Smooth muscle cell (in vitro differentiated cells): ENCODE results near the gene ATP10D. TPM values are rescaled to one million over a fixed set of nuclear protein-coding genes. Genes with fewer than 3 reads are reported as not detected.

Source experiments
- DNase-seq: peaks from one replicate; lab custom pipeline; 2025; ENCODE audit not compliant: unreplicated experiment; lab: John Stamatoyannopoulos, UW
- H2AFZ ChIP-seq: fragments of 200-600 bp; sonication (generic); 2 replicates; pipeline ENCODE4 v1.6.0; 2016; ENCODE audit warnings: antibody characterized with exemption, low read depth, mild to moderate bottlenecking
- H3F3A ChIP-seq: fragments of 200-600 bp; sonication (generic); 2 replicates; pipeline ENCODE4 v1.6.0; 2017; ENCODE audit warnings: antibody characterized with exemption, low read depth
- H3K27ac ChIP-seq: fragments of 200-600 bp; sonication (generic); 2 replicates; pipeline ENCODE4 v1.5.1; 2016; ENCODE audit warnings: low read depth, mild to moderate bottlenecking
- H3K27me3 ChIP-seq: fragments of 200-600 bp; sonication (generic); 2 replicates; pipeline ENCODE4 v1.6.1; 2016; ENCODE audit warnings: low read depth, mild to moderate bottlenecking
- H3K36me3 ChIP-seq: fragments of 200-600 bp; sonication (generic); 2 replicates; pipeline ENCODE4 v1.5.1; 2016; ENCODE audit warnings: low read depth
- H3K4me1 ChIP-seq: fragments of 200-600 bp; sonication (generic); 2 replicates; pipeline ENCODE4 v1.5.1; 2016; ENCODE audit warnings: low read depth
- H3K4me2 ChIP-seq: fragments of 200-600 bp; sonication (generic); 2 replicates; pipeline ENCODE4 v1.6.0; 2016; ENCODE audit warnings: mild to moderate bottlenecking
- H3K4me3 ChIP-seq: fragments of 200-600 bp; sonication (generic); 2 replicates; pipeline ENCODE4 v1.5.1; 2016; ENCODE audit warnings: mild to moderate bottlenecking
- H3K79me2 ChIP-seq: fragments of 200-600 bp; sonication (generic); 2 replicates; pipeline ENCODE4 v1.6.0; 2016; ENCODE audit warnings: low read depth, mild to moderate bottlenecking
- H3K9ac ChIP-seq: fragments of 200-600 bp; sonication (generic); 2 replicates; pipeline ENCODE4 v1.6.0; 2016; ENCODE audit warnings: low read depth
- H3K9me3 ChIP-seq: fragments of 200-600 bp; sonication (generic); replicated peaks from 2 replicates; pipeline ENCODE4 v1.5.1; 2016; ENCODE audit warnings: low read depth
- H4K20me1 ChIP-seq: fragments of 200-600 bp; sonication (generic); 2 replicates; pipeline ENCODE4 v1.6.0; 2016; ENCODE audit warnings: low read depth
- CTCF ChIP-seq: fragments of 200-600 bp; sonication (generic); IDR thresholded peaks from 2 replicates; pipeline ENCODE4 v1.5.1; 2017; ENCODE audit warnings: borderline replicate concordance, mild to moderate bottlenecking, antibody characterized with exemption; ENCODE audit not compliant: insufficient read depth, poor library complexity, severe bottlenecking
- WGBS: methylation state at CpG from one replicate; pipeline ENCODE4 v1.1.7; 2016; ENCODE audit warnings: low lambda C conversion rate; 5-methylcytosine and 5-hydroxymethylcytosine counted together
- polyA plus RNA-seq: library from polyadenylated mRNA; unstranded; fragments of >200 nt; fragmentation: Nextera tagmentation; extraction: Ambion mirVana; gene quantifications from 2 replicates; pipeline ENCODE4 v1.2.1, GENCODE V29; 2016
- total RNA-seq: library from RNA; depleted of rRNA; stranded (reverse); fragments of >200 nt; gene quantifications from 2 replicates; pipeline ENCODE4 v1.2.3, GENCODE V29; 2014

Gene ATP10D
- total and polyA plus RNA-seq, 2 experiments from 2014 or later, result 8.6 to 28.4 TPM

GRCh38 chr4:47561331-47561730 lies 76.3 kb downstream of the ATP10D start:
- Histone ChIP-seq H3K79me2 (no peaks in the 10 kb centered on the region), H3K4me2 (no peak overlapping the region), H2AFZ (no peak overlapping the region), H3K36me3 (no peaks in the 10 kb centered on the region), H3K27ac (no peak overlapping the region), H4K20me1 (no peaks in the 10 kb centered on the region), H3K27me3 (no peaks in the 10 kb centered on the region), H3K4me3 (no peak overlapping the region), H3F3A (no peaks in the 10 kb centered on the region), H3K4me1 (no peaks in the 10 kb centered on the region), H3K9ac (no peak overlapping the region), H3K9me3 (no peaks in the 10 kb centered on the region)
- WGBS, result 83% methylated on average over 1 of the region's 1 CpG
- DNase-seq, result no peak
- no peak for TF ChIP-seq CTCF

- H3K4me1 ChIP-seq, result no peaks in the 10 kb centered on the region
- H3K9ac ChIP-seq, result no peak overlapping the region
- no peaks in the 10 kb centered on the region for H3K9me3 ChIP-seq
- peak overlapping the region; percentile 11 for H3K27ac ChIP-seq
- no peaks in the 10 kb centered on the region for H4K20me1 ChIP-seq
- DNase-seq, result no peak
- no peak for TF ChIP-seq CTCF
- H3F3A ChIP-seq, result no peaks in the 10 kb centered on the region
- no peaks in the 10 kb centered on the region for H3K36me3 ChIP-seq
- H3K4me3 ChIP-seq, result no peak overlapping the region
- WGBS, result 52% methylated on average over 3 of the region's 3 CpGs
- no peaks in the 10 kb centered on the region for H3K27me3 ChIP-seq
- no peak overlapping the region for H3K4me2 ChIP-seq
- H3K79me2 ChIP-seq, result no peaks in the 10 kb centered on the region
- H2AFZ ChIP-seq, result no peak overlapping the region
Measured at GRCh38 chr4:47562297-47562696, 77.2 kb downstream of the ATP10D start.

- 87% methylated on average over 2 of the region's 2 CpGs for WGBS
- Histone ChIP-seq H3K9me3 (no peaks in the 10 kb centered on the region), H3K27me3 (no peaks in the 10 kb centered on the region), H3K4me3 (no peak overlapping the region), H3F3A (no peaks in the 10 kb centered on the region), H3K9ac (no peak overlapping the region), H3K4me1 (no peaks in the 10 kb centered on the region), H3K4me2 (no peak overlapping the region), H3K27ac (no peak overlapping the region), H3K36me3 (no peaks in the 10 kb centered on the region), H4K20me1 (no peaks in the 10 kb centered on the region), H3K79me2 (no peaks in the 10 kb centered on the region), H2AFZ (no peak overlapping the region)
- TF ChIP-seq CTCF, result no peak
- DNase-seq, result no peak
Measured at GRCh38 chr4:47566566-47566965, 81.5 kb downstream of the ATP10D start.

- H3K4me3 ChIP-seq, result no peak overlapping the region
- TF ChIP-seq CTCF, result no peak
- no peak for DNase-seq
- H2AFZ ChIP-seq, result no peak overlapping the region
- no peak overlapping the region for H3K4me2 ChIP-seq
- H4K20me1 ChIP-seq, result no peaks in the 10 kb centered on the region
- no peaks in the 10 kb centered on the region for H3K9me3 ChIP-seq
- H3K4me1 ChIP-seq, result no peaks in the 10 kb centered on the region
- no peaks in the 10 kb centered on the region for H3K79me2 ChIP-seq
- H3K27me3 ChIP-seq, result no peaks in the 10 kb centered on the region
- H3K27ac ChIP-seq, result no peak overlapping the region
- H3F3A ChIP-seq, result no peaks in the 10 kb centered on the region
- H3K9ac ChIP-seq, result no peak overlapping the region
- H3K36me3 ChIP-seq, result no peaks in the 10 kb centered on the region
Measured at GRCh38 chr4:47566969-47567368, 81.9 kb downstream of the ATP10D start.
